M059J (cell line): Measurements from ENCODE around the gene SF3B2. TPM values are rescaled to one million over a fixed set of nuclear protein-coding genes. Genes with fewer than 3 reads are reported as not detected.
"Not testable (repeated sequence)": the region's sequence is repeated elsewhere in the genome, so short reads cannot be mapped to it uniquely, and the experiment has no call there.

Experiments
- DNase-seq: peaks from one replicate; pipeline ENCODE4 v3.0.0-alpha.2; 2012; ENCODE audit warnings: low read depth
- total RNA-seq: library from RNA; depleted of rRNA; stranded (reverse); fragments of >200 nt; shearing (Covaris generic); gene quantifications from 2 replicates; pipeline ENCODE4 v1.2.3, GENCODE V29; 2014

Gene SF3B2
- total RNA-seq, 1 experiment from 2014 or later, result 233 TPM

DNA sequence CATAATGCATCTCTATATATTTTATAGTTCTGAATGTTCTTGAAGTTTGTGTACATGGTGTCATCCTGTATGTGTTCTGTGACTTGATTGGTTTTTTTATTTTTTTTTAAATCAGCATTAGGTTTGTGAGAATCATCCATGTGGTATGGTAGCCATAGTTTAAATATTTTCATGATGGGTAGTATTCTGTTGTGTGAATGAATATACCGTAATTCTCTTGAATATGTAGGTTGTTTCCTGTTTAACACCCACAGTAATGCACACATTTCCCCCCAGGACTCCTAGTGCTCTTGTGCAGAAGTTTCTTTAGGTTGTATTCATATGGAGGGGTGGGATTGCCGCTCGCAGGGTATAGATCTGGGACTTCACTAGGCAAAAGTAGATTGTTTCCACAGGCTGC, 19.9 kb downstream of the SF3B2 start:
- no peak for DNase-seq

- no peak for DNase-seq
Measured at GRCh38 chr11:66072518-66072917, 20.4 kb downstream of the SF3B2 start.

- DNase-seq, result no peak
Measured at GRCh38 chr11:66073669-66074068, 21.5 kb downstream of the SF3B2 start.

DNA sequence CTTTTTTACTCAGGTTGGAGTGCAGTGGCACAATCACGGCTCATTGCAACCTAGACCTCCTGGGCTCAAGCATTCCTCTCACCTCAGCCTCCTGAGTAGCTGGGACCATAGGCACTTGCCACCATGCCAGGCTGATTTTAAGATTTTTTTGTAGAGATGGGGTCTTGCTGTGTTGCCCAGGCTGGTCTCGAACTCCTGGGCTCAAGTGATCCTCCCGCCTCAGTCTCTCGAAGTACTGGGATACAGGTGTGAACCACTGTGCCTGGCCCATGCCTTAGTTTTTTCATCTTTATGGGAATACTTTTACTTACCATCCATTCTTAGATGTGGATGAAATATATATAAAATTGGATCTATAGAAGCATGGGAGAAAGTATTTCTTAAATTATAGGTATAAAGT, 23.1 kb downstream of the SF3B2 start:
- no peak for DNase-seq

DNA sequence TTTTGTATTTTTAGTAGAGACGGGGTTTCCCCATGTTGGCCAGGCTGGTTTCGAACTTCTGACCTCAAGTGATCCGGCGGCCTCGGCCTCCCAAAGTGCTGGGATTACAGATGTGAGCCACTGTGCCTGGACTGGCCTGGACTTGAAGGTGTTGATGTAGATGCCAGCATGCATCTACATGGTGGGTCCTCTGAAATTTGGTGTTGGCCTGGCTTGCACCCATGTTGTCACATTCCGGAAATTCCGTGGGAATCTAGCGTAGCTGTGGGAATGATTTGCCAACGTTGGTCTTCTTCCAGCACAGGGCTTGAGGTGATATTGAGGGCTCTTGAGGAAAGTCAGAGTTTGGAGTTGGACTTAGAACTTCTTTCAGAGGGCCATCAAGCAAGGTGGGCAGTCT, 24.4 kb downstream of the SF3B2 start:
- peak; percentile 55 for DNase-seq

GRCh38 chr11:66077927-66078326, 25.8 kb downstream of the SF3B2 start:
- no peak for DNase-seq

DNA sequence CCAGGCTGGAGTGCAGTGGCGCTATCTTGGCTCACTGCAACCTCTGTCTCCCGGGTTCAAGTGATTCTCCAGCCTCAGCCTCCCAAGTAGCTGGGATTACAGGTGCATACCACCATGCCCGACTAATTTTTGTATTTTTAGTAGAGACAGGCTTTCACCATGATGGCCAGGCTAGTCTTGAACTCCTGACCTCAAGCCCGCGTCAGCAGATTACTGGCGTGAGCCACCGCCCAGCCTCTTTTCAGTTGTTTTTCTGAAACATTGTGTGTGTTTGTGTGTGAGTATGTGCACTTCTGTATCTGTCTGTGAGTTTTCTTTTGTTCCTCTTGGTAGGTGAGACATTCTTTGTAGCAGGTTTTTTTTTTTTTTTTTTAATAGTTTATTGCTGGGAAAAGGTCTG, 26.8 kb downstream of the SF3B2 start:
- peak; percentile 15 for DNase-seq

GRCh38 chr11:66080055-66080817, 28.1 kb downstream of the SF3B2 start:
- DNase-seq, result peak; percentile 84

DNA sequence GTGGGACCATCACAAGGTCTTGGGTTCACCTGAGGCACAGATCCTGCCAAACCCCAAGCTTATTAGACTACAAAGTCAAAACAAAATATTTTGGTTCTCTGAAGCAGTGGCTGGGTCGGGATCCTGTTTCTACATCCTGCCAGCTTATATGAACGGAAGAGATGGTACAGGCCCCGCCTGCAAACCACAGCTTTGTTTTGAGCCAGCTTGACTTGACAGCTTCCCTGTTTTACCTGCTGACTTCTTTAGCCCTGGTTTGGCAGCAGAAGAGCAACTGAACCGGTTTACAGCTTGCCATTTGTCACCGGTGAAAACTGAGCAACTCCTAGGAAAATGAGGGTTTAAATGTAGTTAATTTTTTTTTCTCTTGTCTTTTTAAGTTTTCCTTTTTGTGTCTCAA, 29.3 kb downstream of the SF3B2 start:
- peak; percentile 77 for DNase-seq

DNA sequence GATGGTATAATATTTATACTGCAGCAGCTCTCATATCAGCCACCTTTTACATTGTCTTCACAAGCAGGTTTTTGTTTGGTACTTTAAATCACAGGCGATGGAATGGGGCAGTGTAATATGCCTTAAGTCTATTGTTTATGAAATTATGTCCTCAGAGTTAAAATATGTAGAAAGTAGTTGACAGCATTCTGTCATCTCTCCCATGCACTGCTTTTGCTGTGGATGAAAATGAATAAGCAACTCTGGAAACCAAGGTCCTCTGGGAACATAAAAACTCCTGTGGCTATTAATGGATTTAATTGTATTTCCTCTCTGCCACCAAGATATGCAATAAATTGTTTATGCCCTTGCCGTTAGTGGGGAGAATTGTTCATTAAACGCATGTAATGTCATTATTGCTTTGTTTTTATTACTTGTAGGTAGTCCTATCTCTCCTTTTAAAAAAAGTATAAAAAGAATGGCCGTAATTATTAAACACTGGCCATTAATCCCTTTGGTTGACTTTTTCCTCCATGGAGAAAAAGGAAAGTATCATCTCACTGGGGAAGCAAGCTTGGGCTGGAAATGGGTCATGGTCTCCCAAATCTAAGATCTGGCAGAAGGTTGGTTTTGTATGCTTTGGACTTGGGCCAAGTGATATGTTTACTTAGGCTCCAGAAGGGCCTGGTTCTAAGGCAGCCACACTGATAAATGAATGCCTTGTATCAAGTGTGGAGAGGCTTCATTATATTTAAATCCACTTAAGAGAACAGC, 31.0 kb downstream of the SF3B2 start:
- DNase-seq, result peak; percentile 49

- no peak for DNase-seq
Measured at GRCh38 chr11:66083767-66084166, 31.6 kb downstream of the SF3B2 start.

DNA sequence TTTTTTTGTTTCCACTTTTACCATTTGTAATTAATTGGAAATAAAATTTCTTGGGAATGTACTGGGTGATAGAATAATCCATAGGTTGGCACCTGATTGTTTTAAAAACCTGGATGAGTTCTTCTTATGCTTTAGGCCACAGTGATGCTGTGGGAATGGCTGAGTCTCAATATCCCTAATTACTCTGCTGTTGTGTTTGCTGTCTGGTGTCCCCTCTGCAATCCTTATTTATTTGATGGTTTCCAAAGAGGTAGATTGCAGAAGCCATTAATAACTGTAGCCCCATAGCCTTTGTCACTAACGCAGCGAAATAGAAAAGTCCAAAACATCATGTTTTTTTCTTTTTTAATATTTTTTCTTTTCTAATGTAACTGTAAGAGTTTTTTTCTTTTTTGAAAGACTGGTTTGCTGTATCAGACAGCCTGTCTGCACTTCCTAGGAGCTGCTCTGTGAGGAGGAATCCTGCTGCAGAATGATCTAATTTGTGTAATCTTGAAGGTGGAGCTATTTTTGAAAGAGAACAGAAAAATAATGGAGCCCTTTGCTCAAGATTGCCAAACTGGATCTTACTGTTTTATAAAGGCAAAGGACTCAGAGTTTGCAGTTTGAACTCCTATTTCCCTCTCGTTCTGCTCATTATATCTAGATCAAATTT, 32.8 kb downstream of the SF3B2 start:
- no peak for DNase-seq

DNA sequence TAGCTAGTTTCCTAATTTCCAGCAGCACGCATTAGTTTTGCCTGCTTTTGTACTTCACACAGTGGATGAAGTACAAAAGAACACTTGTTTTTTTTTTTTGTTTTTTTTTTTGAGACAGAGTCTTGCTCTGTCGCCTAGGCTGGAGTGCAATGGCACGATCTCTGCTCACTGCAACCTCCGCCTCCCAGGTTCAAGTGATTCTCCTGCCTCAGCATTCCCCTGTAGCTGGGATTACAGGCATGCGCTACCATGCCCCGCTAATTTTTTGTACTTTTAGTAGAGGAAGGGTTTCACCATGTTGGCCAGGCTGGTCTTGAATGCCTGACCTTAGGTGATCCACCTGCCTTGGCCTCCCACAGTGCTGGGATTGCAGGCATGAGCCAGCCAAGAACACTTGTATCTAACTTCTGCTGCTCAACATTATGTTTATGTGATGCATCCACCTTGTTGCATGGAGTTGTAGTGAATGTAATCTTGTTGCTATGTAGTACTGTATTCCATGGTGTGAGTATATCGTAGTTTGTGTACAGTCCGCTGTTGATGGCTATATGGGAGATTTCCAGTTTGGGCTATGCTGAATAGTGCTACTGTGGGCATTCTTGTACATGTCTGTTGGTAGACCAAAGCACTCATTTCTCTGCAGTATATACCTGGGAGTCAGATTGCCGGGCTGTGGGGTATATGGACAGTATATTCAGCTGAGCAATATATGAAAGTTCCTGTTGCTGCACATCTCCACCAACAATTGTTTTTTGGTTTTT, 35.2 kb downstream of the SF3B2 start:
- no peak for DNase-seq

GRCh38 chr11:66089067-66089466, 36.9 kb downstream of the SF3B2 start:
- no peak for DNase-seq

- no peak for DNase-seq
Measured at GRCh38 chr11:66090288-66090687, 38.1 kb downstream of the SF3B2 start.

GRCh38 chr11:66092125-66092524, 40.0 kb downstream of the SF3B2 start:
- not testable (repeated sequence) for DNase-seq

- DNase-seq, result not testable (repeated sequence)
Measured at GRCh38 chr11:66099746-66100145, 47.6 kb downstream of the SF3B2 start.

GRCh38 chr11:66100272-66101065, 48.3 kb downstream of the SF3B2 start:
- peak; percentile 43 for DNase-seq

DNA sequence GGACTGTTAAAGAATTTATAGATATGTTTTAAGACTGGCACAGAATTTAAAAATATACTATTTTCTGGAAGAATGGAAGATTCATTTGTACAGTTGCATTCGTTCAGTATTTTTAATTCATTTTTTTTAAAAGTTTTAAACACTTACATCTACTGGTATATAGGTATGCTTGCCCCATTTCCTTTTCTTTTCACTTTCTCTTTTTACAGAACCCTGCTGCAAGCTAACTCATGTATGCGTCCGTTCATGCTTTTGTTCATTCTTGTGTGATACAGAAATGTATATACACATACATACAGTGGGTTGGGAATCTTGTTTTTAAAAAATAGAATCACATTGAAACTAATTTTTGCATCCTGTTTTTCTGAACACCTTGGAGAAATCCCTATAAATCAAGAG, 48.9 kb downstream of the SF3B2 start:
- no peak for DNase-seq

DNA sequence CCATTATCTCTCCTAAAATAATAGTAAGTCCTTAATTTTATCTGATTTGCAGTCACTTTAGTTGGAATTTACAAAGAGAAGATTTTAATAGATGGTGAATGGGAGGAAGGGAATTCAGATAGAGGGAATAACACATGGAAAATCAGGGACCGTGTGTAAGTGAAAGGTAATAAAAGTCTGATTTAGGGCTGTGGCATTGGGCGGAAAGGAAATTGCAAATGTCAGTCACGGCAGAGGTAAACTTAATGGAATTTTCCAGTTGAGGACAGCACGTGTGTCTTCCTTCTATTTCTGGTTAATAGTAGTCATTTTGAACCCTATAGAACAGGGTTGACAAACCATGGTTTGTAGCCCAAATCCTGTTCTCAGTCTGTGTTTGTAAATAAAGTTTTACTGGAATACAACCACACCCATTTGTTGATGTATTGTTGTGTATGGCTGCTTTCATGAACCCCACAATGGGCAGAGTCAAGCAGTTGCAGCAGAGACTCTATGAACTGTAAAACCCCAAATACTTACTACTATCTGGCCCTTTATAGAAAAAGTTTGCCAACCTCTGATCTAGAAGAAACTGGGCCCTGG, 52.0 kb downstream of the SF3B2 start:
- no peak for DNase-seq
